ENCODE results near the gene PPFIBP1.

The PPFIBP1 gene

GRCh38 chr12:27547592-27547991 is 23.6 kb downstream of the PPFIBP1 start:
- no peak for DNase-seq

- no peak for DNase-seq
Observed at GRCh38 chr12:27548301-27549199, 24.5 kb downstream of the PPFIBP1 start.

GRCh38 chr12:27549236-27549800 is 25.3 kb downstream of the PPFIBP1 start:
- no peak for DNase-seq

- DNase-seq, result no peak
Observed at GRCh38 chr12:27549801-27550652, 26.0 kb downstream of the PPFIBP1 start.

- DNase-seq, result no peak
Observed at GRCh38 chr12:27550653-27550975, 26.6 kb downstream of the PPFIBP1 start.

GRCh38 chr12:27551172-27551840 is 27.3 kb downstream of the PPFIBP1 start:
- DNase-seq, result no peak

GRCh38 chr12:27552235-27552634 is 28.2 kb downstream of the PPFIBP1 start:
- DNase-seq, result no peak

GRCh38 chr12:27552886-27553560 is 29.0 kb downstream of the PPFIBP1 start:
- DNase-seq, result no peak

GRCh38 chr12:27553941-27554340 is 29.9 kb downstream of the PPFIBP1 start:
- DNase-seq, result no peak

- no peak for DNase-seq
Observed at GRCh38 chr12:27554421-27555186, 30.6 kb downstream of the PPFIBP1 start.

- no peak for DNase-seq
Observed at GRCh38 chr12:27555361-27555760, 31.4 kb downstream of the PPFIBP1 start.

- DNase-seq, result no peak
Observed at GRCh38 chr12:27555925-27556778, 32.1 kb downstream of the PPFIBP1 start.

- no peak for DNase-seq
Observed at GRCh38 chr12:27560126-27560525, 36.1 kb downstream of the PPFIBP1 start.

GRCh38 chr12:27561535-27562350 is 37.7 kb downstream of the PPFIBP1 start:
- DNase-seq, result no peak

- DNase-seq, result no peak
Observed at GRCh38 chr12:27564612-27565213, 40.7 kb downstream of the PPFIBP1 start.

GRCh38 chr12:27566159-27566558 is 42.2 kb downstream of the PPFIBP1 start:
- no peak for DNase-seq

GRCh38 chr12:27566626-27567025 is 42.6 kb downstream of the PPFIBP1 start:
- DNase-seq, result no peak

GRCh38 chr12:27571463-27571862 is 47.5 kb downstream of the PPFIBP1 start:
- DNase-seq, result no peak
